ENCODE results near the gene VAV2. TPM values are rescaled to one million over a fixed set of nuclear protein-coding genes. Genes with fewer than 3 reads are reported as not detected.
"Not testable (repeated sequence)": the region's sequence is repeated elsewhere in the genome, so short reads cannot be mapped to it uniquely, and the experiment has no call there.

The VAV2 gene
- total RNA-seq, 1 experiment from 2014 or later: 22.8 TPM

GRCh38 chr9:133767008-133767407, 225.1 kb downstream of the VAV2 start:
- no peak overlapping the region for H3K4me3 ChIP-seq
- no peaks in the 10 kb centered on the region for H3K27me3 ChIP-seq
- H3K36me3 ChIP-seq: peaks cover 57% of the 10 kb centered on the region
- peaks cover 12% of the 10 kb centered on the region for H3K9me3 ChIP-seq
- DNase-seq: no peak

GRCh38 chr9:133766234-133766633, 225.9 kb downstream of the VAV2 start:
- H3K9me3 ChIP-seq: peaks cover 12% of the 10 kb centered on the region
- DNase-seq, H3K4me3 ChIP-seq, H3K27me3 ChIP-seq: not testable (repeated sequence)
- H3K36me3 ChIP-seq: peaks cover 57% of the 10 kb centered on the region

- H3K27me3 ChIP-seq: no peaks in the 10 kb centered on the region
- no peak for DNase-seq
- H3K36me3 ChIP-seq: peaks cover 39% of the 10 kb centered on the region
- no peak overlapping the region for H3K4me3 ChIP-seq
- peaks cover 12% of the 10 kb centered on the region for H3K9me3 ChIP-seq
Measured at GRCh38 chr9:133763272-133764183, 228.6 kb downstream of the VAV2 start.

- Histone ChIP-seq H3K36me3 (peaks cover 31% of the 10 kb centered on the region), H3K9me3 (peaks cover 8% of the 10 kb centered on the region), H3K4me3 (no peak overlapping the region), H3K27me3 (no peaks in the 10 kb centered on the region)
- DNase-seq: no peak
Measured at GRCh38 chr9:133762488-133763271, 229.4 kb downstream of the VAV2 start.

- 0 out of 2 replicates have a peak, but pooled peaks cover under 1% of the 10 kb centered on the region for H3K9me3 ChIP-seq
- peaks cover 23% of the 10 kb centered on the region for H3K36me3 ChIP-seq
- H3K4me3 ChIP-seq: no peak overlapping the region
- H3K27me3 ChIP-seq: no peaks in the 10 kb centered on the region
- no peak for DNase-seq
Measured at GRCh38 chr9:133761641-133762248, 230.4 kb downstream of the VAV2 start.

GRCh38 chr9:133760713-133761290, 231.3 kb downstream of the VAV2 start:
- Histone ChIP-seq H3K9me3 (no peaks in the 10 kb centered on the region), H3K36me3 (peaks cover 17% of the 10 kb centered on the region; the same call in 1 of the 2 replicates), H3K27me3 (no peaks in the 10 kb centered on the region), H3K4me3 (no peak overlapping the region)
- DNase-seq: no peak

- no peak for DNase-seq
- Histone ChIP-seq H3K36me3 (peaks cover 13% of the 10 kb centered on the region; the same call in 1 of the 2 replicates), H3K27me3 (no peaks in the 10 kb centered on the region), H3K4me3 (no peak overlapping the region), H3K9me3 (no peaks in the 10 kb centered on the region)
Measured at GRCh38 chr9:133759946-133760345, 232.2 kb downstream of the VAV2 start.

GRCh38 chr9:133759146-133759900, 232.8 kb downstream of the VAV2 start:
- Histone ChIP-seq H3K27me3 (no peaks in the 10 kb centered on the region), H3K36me3 (peaks cover 9% of the 10 kb centered on the region; the same call in 1 of the 2 replicates), H3K4me3 (no peak overlapping the region), H3K9me3 (no peaks in the 10 kb centered on the region)
- DNase-seq: no peak

- Histone ChIP-seq H3K27me3 (no peaks in the 10 kb centered on the region), H3K9me3 (no peaks in the 10 kb centered on the region), H3K36me3 (peaks cover 2% of the 10 kb centered on the region; the same call in 1 of the 2 replicates), H3K4me3 (no peak overlapping the region)
- DNase-seq: no peak
Measured at GRCh38 chr9:133758228-133758627, 233.9 kb downstream of the VAV2 start.

- DNase-seq: no peak
Measured at GRCh38 chr9:133754688-133755227, 237.4 kb downstream of the VAV2 start.

GRCh38 chr9:133754187-133754586, 237.9 kb downstream of the VAV2 start:
- Histone ChIP-seq H3K27me3 (no peaks in the 10 kb centered on the region), H3K9me3 (no peaks in the 10 kb centered on the region; the same call in 1 of the 2 replicates), H3K4me3 (no peak overlapping the region), H3K36me3 (no peaks in the 10 kb centered on the region)
- no peak for DNase-seq

More at GRCh38 chr9:133754688-133755227, 237.4 kb downstream of the VAV2 start:
- Histone ChIP-seq H3K36me3 (no peaks in the 10 kb centered on the region), H3K27me3 (no peaks in the 10 kb centered on the region), H3K9me3 (no peaks in the 10 kb centered on the region; the same call in 1 of the 2 replicates), H3K4me3 (no peak overlapping the region)

GRCh38 chr9:133752739-133753446, 239.2 kb downstream of the VAV2 start:
- no peaks in the 10 kb centered on the region for H3K27me3 ChIP-seq
- H3K36me3 ChIP-seq: no peaks in the 10 kb centered on the region
- peaks cover 6% of the 10 kb centered on the region; the same call in 1 of the 2 replicates for H3K9me3 ChIP-seq
- DNase-seq: no peak
- H3K4me3 ChIP-seq: no peak overlapping the region

- no peaks in the 10 kb centered on the region for H3K27me3 ChIP-seq
- H3K4me3 ChIP-seq: no peak overlapping the region
- H3K36me3 ChIP-seq: no peaks in the 10 kb centered on the region
- peaks cover 12% of the 10 kb centered on the region for H3K9me3 ChIP-seq
- DNase-seq: no peak
Measured at GRCh38 chr9:133750982-133751649, 241.0 kb downstream of the VAV2 start.

GRCh38 chr9:133747309-133747708, 244.8 kb downstream of the VAV2 start:
- no peak for DNase-seq
- H3K9me3 ChIP-seq: peaks cover 13% of the 10 kb centered on the region
- peaks cover 9% of the 10 kb centered on the region; the same call in 1 of the 2 replicates for H3K27me3 ChIP-seq
- no peak overlapping the region for H3K4me3 ChIP-seq
- no peaks in the 10 kb centered on the region for H3K36me3 ChIP-seq

GRCh38 chr9:133744528-133744927, 247.6 kb downstream of the VAV2 start:
- not testable (repeated sequence) for H3K4me3 ChIP-seq, DNase-seq, H3K36me3 ChIP-seq, H3K27me3 ChIP-seq
- peaks cover 13% of the 10 kb centered on the region for H3K9me3 ChIP-seq

Data from MG63 (cell line).